ENCODE measurements around the gene NIPAL3.
A peak's percentile ranks its signal among the peaks of the same experiment; 100 is the strongest.

NIPAL3 gene

DNA sequence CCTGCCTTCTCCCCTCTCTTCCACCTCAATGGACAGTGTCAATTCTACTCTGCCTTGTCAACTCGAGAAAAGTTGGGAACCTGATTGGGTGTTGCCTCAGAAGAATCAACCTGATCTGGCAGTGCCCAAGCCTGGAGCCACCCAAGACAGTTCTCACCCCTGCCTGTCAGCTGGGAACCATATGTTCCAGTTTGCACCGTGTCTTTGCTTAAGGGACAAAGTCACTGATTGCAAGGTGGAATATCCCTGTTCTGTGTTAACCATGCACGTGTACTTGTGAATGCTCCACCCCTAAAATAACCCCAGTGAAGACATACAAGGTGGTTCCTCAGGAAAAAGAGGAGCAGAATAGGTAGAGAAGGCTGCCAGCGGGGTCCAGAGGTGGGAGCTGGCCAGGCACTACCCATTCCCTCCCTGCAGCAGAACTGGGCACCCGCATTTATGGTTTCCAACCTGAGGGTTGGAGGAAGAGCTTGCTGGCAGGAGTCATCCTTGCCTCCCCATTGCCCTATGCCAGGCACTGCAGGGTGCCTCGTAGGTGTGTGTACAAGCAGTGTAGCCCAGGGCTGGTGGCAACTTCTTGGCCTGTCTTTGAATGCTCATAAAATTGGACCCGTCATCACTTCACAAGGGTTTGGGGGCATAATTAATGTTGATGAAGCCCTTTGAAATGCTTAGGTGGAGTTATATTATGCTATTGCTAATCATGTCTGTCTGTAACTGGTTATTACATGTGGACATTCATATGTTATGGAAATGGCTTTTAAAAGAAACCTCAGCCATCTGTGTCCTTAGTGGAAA, 11.3 kb downstream of the NIPAL3 start:
- Histone ChIP-seq H3K27ac (replicated peaks) (no peak overlapping the region), H3K27me3 (ENCODE audit: insufficient read depth, poor library complexity, severe bottlenecking) (no peaks in the 10 kb centered on the region), H3K4me3 (replicated peaks; ENCODE audit: insufficient read depth, low read length) (no peak overlapping the region)
- TF ChIP-seq, protein P1, sequence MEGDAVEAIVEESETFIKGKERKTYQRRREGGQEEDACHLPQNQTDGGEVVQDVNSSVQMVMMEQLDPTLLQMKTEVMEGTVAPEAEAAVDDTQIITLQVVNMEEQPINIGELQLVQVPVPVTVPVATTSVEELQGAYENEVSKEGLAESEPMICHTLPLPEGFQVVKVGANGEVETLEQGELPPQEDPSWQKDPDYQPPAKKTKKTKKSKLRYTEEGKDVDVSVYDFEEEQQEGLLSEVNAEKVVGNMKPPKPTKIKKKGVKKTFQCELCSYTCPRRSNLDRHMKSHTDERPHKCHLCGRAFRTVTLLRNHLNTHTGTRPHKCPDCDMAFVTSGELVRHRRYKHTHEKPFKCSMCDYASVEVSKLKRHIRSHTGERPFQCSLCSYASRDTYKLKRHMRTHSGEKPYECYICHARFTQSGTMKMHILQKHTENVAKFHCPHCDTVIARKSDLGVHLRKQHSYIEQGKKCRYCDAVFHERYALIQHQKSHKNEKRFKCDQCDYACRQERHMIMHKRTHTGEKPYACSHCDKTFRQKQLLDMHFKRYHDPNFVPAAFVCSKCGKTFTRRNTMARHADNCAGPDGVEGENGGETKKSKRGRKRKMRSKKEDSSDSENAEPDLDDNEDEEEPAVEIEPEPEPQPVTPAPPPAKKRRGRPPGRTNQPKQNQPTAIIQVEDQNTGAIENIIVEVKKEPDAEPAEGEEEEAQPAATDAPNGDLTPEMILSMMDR (IDR thresholded peaks at IDR 0.05; ENCODE audit: insufficient read depth, low read length): no peak
- no peak for TF ChIP-seq SPI1 (IDR thresholded peaks at IDR 0.05; ENCODE audit: borderline replicate concordance, low read depth)
- TF ChIP-seq, protein P2, sequence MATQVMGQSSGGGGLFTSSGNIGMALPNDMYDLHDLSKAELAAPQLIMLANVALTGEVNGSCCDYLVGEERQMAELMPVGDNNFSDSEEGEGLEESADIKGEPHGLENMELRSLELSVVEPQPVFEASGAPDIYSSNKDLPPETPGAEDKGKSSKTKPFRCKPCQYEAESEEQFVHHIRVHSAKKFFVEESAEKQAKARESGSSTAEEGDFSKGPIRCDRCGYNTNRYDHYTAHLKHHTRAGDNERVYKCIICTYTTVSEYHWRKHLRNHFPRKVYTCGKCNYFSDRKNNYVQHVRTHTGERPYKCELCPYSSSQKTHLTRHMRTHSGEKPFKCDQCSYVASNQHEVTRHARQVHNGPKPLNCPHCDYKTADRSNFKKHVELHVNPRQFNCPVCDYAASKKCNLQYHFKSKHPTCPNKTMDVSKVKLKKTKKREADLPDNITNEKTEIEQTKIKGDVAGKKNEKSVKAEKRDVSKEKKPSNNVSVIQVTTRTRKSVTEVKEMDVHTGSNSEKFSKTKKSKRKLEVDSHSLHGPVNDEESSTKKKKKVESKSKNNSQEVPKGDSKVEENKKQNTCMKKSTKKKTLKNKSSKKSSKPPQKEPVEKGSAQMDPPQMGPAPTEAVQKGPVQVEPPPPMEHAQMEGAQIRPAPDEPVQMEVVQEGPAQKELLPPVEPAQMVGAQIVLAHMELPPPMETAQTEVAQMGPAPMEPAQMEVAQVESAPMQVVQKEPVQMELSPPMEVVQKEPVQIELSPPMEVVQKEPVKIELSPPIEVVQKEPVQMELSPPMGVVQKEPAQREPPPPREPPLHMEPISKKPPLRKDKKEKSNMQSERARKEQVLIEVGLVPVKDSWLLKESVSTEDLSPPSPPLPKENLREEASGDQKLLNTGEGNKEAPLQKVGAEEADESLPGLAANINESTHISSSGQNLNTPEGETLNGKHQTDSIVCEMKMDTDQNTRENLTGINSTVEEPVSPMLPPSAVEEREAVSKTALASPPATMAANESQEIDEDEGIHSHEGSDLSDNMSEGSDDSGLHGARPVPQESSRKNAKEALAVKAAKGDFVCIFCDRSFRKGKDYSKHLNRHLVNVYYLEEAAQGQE (IDR thresholded peaks at IDR 0.05; ENCODE audit: insufficient replicate concordance, low read depth): no peak
- TF ChIP-seq GABPA (IDR thresholded peaks at IDR 0.05; ENCODE audit: low read depth): no peak
- no peak for TF ChIP-seq POLR2AphosphoS5 (IDR thresholded peaks at IDR 0.05; ENCODE audit: low read depth)
- DNase-seq (ENCODE audit: low read depth in 1 of 2, low spot score in 1 of 2): no peak

DNA sequence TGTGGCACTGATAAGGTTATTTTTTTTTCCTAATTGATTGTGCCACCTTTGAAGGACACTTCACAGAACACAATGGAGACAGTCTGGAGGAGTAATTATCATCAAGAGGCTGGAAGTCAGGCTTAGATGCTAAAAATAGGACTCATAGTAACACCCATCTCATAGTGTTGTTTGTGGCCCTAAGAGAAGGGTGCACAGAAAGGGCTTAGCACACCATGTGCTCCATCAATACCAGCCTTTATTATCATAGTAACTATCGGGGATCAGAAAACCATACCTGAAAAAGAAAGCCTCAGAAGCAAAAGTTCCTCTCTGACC, 11.9 kb downstream of the NIPAL3 start:
- no peak for DNase-seq (ENCODE audit: low read depth in 1 of 2, low spot score in 1 of 2)
- TF ChIP-seq POLR2AphosphoS5 (IDR thresholded peaks at IDR 0.05; ENCODE audit: low read depth): no peak
- TF ChIP-seq, protein P2 (IDR thresholded peaks at IDR 0.05; ENCODE audit: insufficient replicate concordance, low read depth): no peak
- no peak for TF ChIP-seq GABPA (IDR thresholded peaks at IDR 0.05; ENCODE audit: low read depth)
- no peak for TF ChIP-seq SPI1 (IDR thresholded peaks at IDR 0.05; ENCODE audit: borderline replicate concordance, low read depth)
- TF ChIP-seq, protein P1 (IDR thresholded peaks at IDR 0.05; ENCODE audit: insufficient read depth, low read length): no peak
- H3K4me3 ChIP-seq (replicated peaks; ENCODE audit: insufficient read depth, low read length): no peak overlapping the region
- no peak overlapping the region for H3K27ac ChIP-seq (replicated peaks)
- H3K27me3 ChIP-seq (ENCODE audit: insufficient read depth, poor library complexity, severe bottlenecking): no peaks in the 10 kb centered on the region

DNA sequence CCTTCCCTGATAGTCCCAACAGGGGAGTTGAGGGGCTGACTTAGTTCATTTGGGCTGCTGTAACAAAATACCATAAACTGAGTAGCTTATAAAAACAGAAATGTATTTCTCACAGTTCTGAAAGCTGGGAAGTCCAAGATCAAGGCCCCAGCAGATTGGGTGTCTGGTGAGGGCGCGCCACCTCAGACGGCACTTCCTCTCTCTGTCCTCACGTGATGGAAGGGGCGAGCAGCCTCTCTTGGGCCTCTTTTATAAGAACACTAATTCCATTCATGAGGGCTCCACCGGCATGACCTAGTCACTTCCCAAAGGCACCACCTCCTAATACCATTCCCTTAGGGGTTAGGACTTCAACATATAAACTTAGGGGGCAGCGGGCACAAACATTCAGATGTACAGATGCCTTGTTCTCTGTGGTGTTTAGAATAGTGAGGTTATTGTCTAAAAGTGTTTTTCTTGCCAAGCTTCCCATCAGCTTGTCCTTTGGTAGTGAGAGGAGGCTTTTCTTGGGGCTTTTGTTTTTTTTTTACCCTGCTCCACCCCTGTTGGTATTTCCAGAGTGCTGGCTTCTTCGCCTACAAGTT, 20.3 kb downstream of the NIPAL3 start:
- TF ChIP-seq, protein P1 (IDR thresholded peaks at IDR 0.05; ENCODE audit: insufficient read depth, low read length): no peak
- peak; percentile 47; the same call in 1 of the 2 replicates for TF ChIP-seq SPI1 (IDR thresholded peaks at IDR 0.05; ENCODE audit: borderline replicate concordance, low read depth)
- TF ChIP-seq POLR2AphosphoS5 (IDR thresholded peaks at IDR 0.05; ENCODE audit: low read depth): no peak
- TF ChIP-seq, protein P2 (IDR thresholded peaks at IDR 0.05; ENCODE audit: insufficient replicate concordance, low read depth): no peak
- Histone ChIP-seq H3K27ac (replicated peaks) (no peak overlapping the region), H3K4me3 (replicated peaks; ENCODE audit: insufficient read depth, low read length) (no peak overlapping the region), H3K27me3 (ENCODE audit: insufficient read depth, poor library complexity, severe bottlenecking) (no peaks in the 10 kb centered on the region)
- DNase-seq (ENCODE audit: low read depth in 1 of 2, low spot score in 1 of 2): peak in 1 of 2 experiments; percentile 35
